Vagina (tissue), 2 donors: ENCODE measurements around the gene ACAD10.
"Not testable (repeated sequence)": the region's sequence is repeated elsewhere in the genome, so short reads cannot be mapped to it uniquely, and the experiment has no call there.

Experiments used
- CTCF ChIP-seq, 3 experiments: fragments of 450-650 bp in 2 of 3; fragments of 200-600 bp in 1 of 3; sonication (generic) in 1 of 3; IDR thresholded peaks; one replicate each; pipeline ENCODE4 v1.5.1; 2017 to 2019; ENCODE audit warnings: antibody characterized with exemption in 3 of 3, mild to moderate bottlenecking in 2 of 3, moderate library complexity in 2 of 3
- POLR2AphosphoS5 ChIP-seq, 2 donors: sonication (generic); formaldehyde crosslinking; IDR thresholded peaks; one replicate each; pipeline ENCODE4 v1.9.0; 2017; ENCODE audit warnings: antibody characterized with exemption in 2 of 2, mild to moderate bottlenecking in 2 of 2, low read depth in 1 of 2; ENCODE audit not compliant: insufficient read depth in 1 of 2

GRCh38 chr12:111723646-111724360 lies 38.0 kb downstream of the ACAD10 start:
- TF ChIP-seq POLR2AphosphoS5 (IDR thresholded peaks at IDR 0.05; ENCODE audit: insufficient read depth in 1 of 2, low read depth in 1 of 2); CTCF (IDR thresholded peaks at IDR 0.05): not testable (repeated sequence)
